ENCODE data around the gene FANCM. TPM values are rescaled to one million over a fixed set of nuclear protein-coding genes. Genes with fewer than 3 reads are reported as not detected.

The FANCM gene
- total and polyA plus RNA-seq, 2 experiments from 2014 or later: 4.1 to 6.7 TPM

- H3K79me2 ChIP-seq (ENCODE audit: insufficient read depth): peaks cover 14% of the 10 kb centered on the region
- H2AFZ ChIP-seq: no peak overlapping the region
- H3K27ac ChIP-seq: no peak overlapping the region
- TF ChIP-seq EZH2 (IDR thresholded peaks at IDR 0.05; ENCODE audit: insufficient read depth, poor library complexity, severe bottlenecking) (no peak), EZH2phosphoT487 (IDR thresholded peaks at IDR 0.05; ENCODE audit: insufficient read depth, low read depth) (no peak)
- H3K9me2 ChIP-seq (ENCODE audit: insufficient read depth): no peaks in the 10 kb centered on the region
- H3F3A ChIP-seq (ENCODE audit: insufficient read depth): no peaks in the 10 kb centered on the region
- in situ Hi-C loops (cut with MboI): no loop called here
- H4K20me1 ChIP-seq (ENCODE audit: insufficient read depth): no peaks in the 10 kb centered on the region
- H3K9me3 ChIP-seq (ENCODE audit: low read depth): no peaks in the 10 kb centered on the region
- no peak overlapping the region for H3K4me3 ChIP-seq
- no peak for DNase-seq
- H3K4me1 ChIP-seq (ENCODE audit: insufficient read depth): no peaks in the 10 kb centered on the region
- H3K4me2 ChIP-seq (ENCODE audit: unreplicated experiment): no peak overlapping the region
- H3K36me3 ChIP-seq (ENCODE audit: low read depth): no peaks in the 10 kb centered on the region
- H3K27me3 ChIP-seq (replicated peaks; ENCODE audit: insufficient read depth): no peaks in the 10 kb centered on the region
- no peak overlapping the region for H3K9ac ChIP-seq
Measured at GRCh38 chr14:45144658-45145057, 8.9 kb downstream of the FANCM start.

GRCh38 chr14:45145214-45145613 lies 9.5 kb downstream of the FANCM start:
- no peaks in the 10 kb centered on the region for H3K9me2 ChIP-seq (ENCODE audit: insufficient read depth)
- 95 to 97% methylated on average over 3 of the region's 3 CpGs for WGBS, 2 experiments (ENCODE audit: low coverage in 1 of 2, low lambda C conversion rate in 2 of 2, missing lambda C conversion rate in 2 of 2)
- H3F3A ChIP-seq (ENCODE audit: insufficient read depth): no peaks in the 10 kb centered on the region
- no peak overlapping the region for H3K9ac ChIP-seq
- no peaks in the 10 kb centered on the region for H3K9me3 ChIP-seq (ENCODE audit: low read depth)
- no peak overlapping the region for H3K27ac ChIP-seq
- no peaks in the 10 kb centered on the region for H3K27me3 ChIP-seq (replicated peaks; ENCODE audit: insufficient read depth)
- in situ Hi-C loops (cut with MboI): no loop called here
- no peak overlapping the region for H3K4me3 ChIP-seq
- H3K36me3 ChIP-seq (ENCODE audit: low read depth): no peaks in the 10 kb centered on the region
- no peak for DNase-seq
- no peak overlapping the region for H2AFZ ChIP-seq
- no peak for TF ChIP-seq EZH2phosphoT487 (IDR thresholded peaks at IDR 0.05; ENCODE audit: insufficient read depth, low read depth)
- TF ChIP-seq EZH2 (IDR thresholded peaks at IDR 0.05; ENCODE audit: insufficient read depth, poor library complexity, severe bottlenecking): no peak
- H3K4me2 ChIP-seq (ENCODE audit: unreplicated experiment): no peak overlapping the region
- H4K20me1 ChIP-seq (ENCODE audit: insufficient read depth): no peaks in the 10 kb centered on the region
- H3K79me2 ChIP-seq (ENCODE audit: insufficient read depth): peaks cover 8% of the 10 kb centered on the region
- no peaks in the 10 kb centered on the region for H3K4me1 ChIP-seq (ENCODE audit: insufficient read depth)

- Histone ChIP-seq H3F3A (ENCODE audit: insufficient read depth) (no peaks in the 10 kb centered on the region), H3K27ac (no peak overlapping the region), H3K9me3 (ENCODE audit: low read depth) (no peaks in the 10 kb centered on the region), H3K9me2 (ENCODE audit: insufficient read depth) (no peaks in the 10 kb centered on the region), H3K4me1 (ENCODE audit: insufficient read depth) (no peaks in the 10 kb centered on the region), H2AFZ (no peak overlapping the region), H4K20me1 (ENCODE audit: insufficient read depth) (no peaks in the 10 kb centered on the region), H3K27me3 (replicated peaks; ENCODE audit: insufficient read depth) (no peaks in the 10 kb centered on the region), H3K36me3 (ENCODE audit: low read depth) (no peaks in the 10 kb centered on the region), H3K4me2 (ENCODE audit: unreplicated experiment) (no peak overlapping the region), H3K4me3 (no peak overlapping the region), H3K79me2 (ENCODE audit: insufficient read depth) (no peaks in the 10 kb centered on the region), H3K9ac (no peak overlapping the region)
- in situ Hi-C loops (cut with MboI): no loop called here
- 94 to 96% methylated on average over 3 of the region's 3 CpGs for WGBS, 2 experiments (ENCODE audit: low coverage in 1 of 2, low lambda C conversion rate in 2 of 2, missing lambda C conversion rate in 2 of 2)
- TF ChIP-seq EZH2 (IDR thresholded peaks at IDR 0.05; ENCODE audit: insufficient read depth, poor library complexity, severe bottlenecking) (no peak), EZH2phosphoT487 (IDR thresholded peaks at IDR 0.05; ENCODE audit: insufficient read depth, low read depth) (no peak)
- no peak for DNase-seq
Measured at GRCh38 chr14:45149602-45150001, 13.9 kb downstream of the FANCM start.

- Histone ChIP-seq H3K4me2 (ENCODE audit: unreplicated experiment) (no peak overlapping the region), H3K27me3 (replicated peaks; ENCODE audit: insufficient read depth) (no peaks in the 10 kb centered on the region), H2AFZ (no peak overlapping the region), H3K4me3 (no peak overlapping the region), H3K9me2 (ENCODE audit: insufficient read depth) (no peaks in the 10 kb centered on the region), H3F3A (ENCODE audit: insufficient read depth) (no peaks in the 10 kb centered on the region), H3K79me2 (ENCODE audit: insufficient read depth) (no peaks in the 10 kb centered on the region), H3K36me3 (ENCODE audit: low read depth) (no peaks in the 10 kb centered on the region), H4K20me1 (ENCODE audit: insufficient read depth) (no peaks in the 10 kb centered on the region), H3K27ac (no peak overlapping the region), H3K4me1 (ENCODE audit: insufficient read depth) (no peaks in the 10 kb centered on the region), H3K9ac (no peak overlapping the region), H3K9me3 (ENCODE audit: low read depth) (no peaks in the 10 kb centered on the region)
- DNase-seq: no peak
- TF ChIP-seq EZH2 (IDR thresholded peaks at IDR 0.05; ENCODE audit: insufficient read depth, poor library complexity, severe bottlenecking) (no peak), EZH2phosphoT487 (IDR thresholded peaks at IDR 0.05; ENCODE audit: insufficient read depth, low read depth) (no peak)
- in situ Hi-C loops (cut with MboI): no loop called here
- WGBS, 2 experiments (ENCODE audit: low coverage in 1 of 2, low lambda C conversion rate in 2 of 2, missing lambda C conversion rate in 2 of 2): 97 to 99% methylated on average over 4 of the region's 4 CpGs
Measured at GRCh38 chr14:45150386-45150890, 14.7 kb downstream of the FANCM start.

DNA sequence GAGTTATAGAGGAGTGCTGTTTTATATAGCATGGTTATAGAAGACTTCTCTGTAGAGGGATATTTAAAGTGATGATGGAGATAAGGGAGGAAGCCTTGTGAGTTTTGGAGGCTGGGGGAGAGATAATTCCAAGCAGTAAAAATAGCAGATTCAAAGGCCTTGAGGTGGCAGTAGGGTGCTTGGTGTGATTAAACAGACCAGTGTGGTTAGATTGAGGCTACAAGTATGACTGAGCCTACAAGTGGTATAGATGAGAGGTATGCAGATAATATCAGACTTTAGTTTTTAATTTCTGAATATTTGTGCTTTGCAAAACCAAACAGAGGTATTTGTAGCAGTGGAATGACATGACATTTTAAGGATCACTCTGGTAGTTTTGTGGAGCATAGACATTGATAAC lies 20.3 kb downstream of the FANCM start:
- no peaks in the 10 kb centered on the region for H3K79me2 ChIP-seq (ENCODE audit: insufficient read depth)
- in situ Hi-C loops (cut with MboI): no loop called here
- DNase-seq: peak; percentile 12

More for the DNA sequence above, 20.3 kb downstream of the FANCM start:
- no peak overlapping the region for H3K9ac ChIP-seq
- H3K36me3 ChIP-seq (ENCODE audit: low read depth): no peaks in the 10 kb centered on the region
- H4K20me1 ChIP-seq (ENCODE audit: insufficient read depth): no peaks in the 10 kb centered on the region
- TF ChIP-seq EZH2 (IDR thresholded peaks at IDR 0.05; ENCODE audit: insufficient read depth, poor library complexity, severe bottlenecking) (no peak), EZH2phosphoT487 (IDR thresholded peaks at IDR 0.05; ENCODE audit: insufficient read depth, low read depth) (no peak)
- no peak overlapping the region for H3K27ac ChIP-seq
- H3K9me2 ChIP-seq (ENCODE audit: insufficient read depth): no peaks in the 10 kb centered on the region
- H3K9me3 ChIP-seq (ENCODE audit: low read depth): no peaks in the 10 kb centered on the region
- no peaks in the 10 kb centered on the region for H3F3A ChIP-seq (ENCODE audit: insufficient read depth)
- H3K4me2 ChIP-seq (ENCODE audit: unreplicated experiment): no peak overlapping the region
- H3K4me1 ChIP-seq (ENCODE audit: insufficient read depth): no peaks in the 10 kb centered on the region
- no peak overlapping the region for H3K4me3 ChIP-seq
- no peak overlapping the region for H2AFZ ChIP-seq
- no peaks in the 10 kb centered on the region for H3K27me3 ChIP-seq (replicated peaks; ENCODE audit: insufficient read depth)
